GM21723 (cell line): ENCODE data around the gene PHACTR1.

ENCODE experiments used
- ATAC-seq: cut with Tn5 transposase; IDR thresholded peaks from one replicate; pipeline ENCODE4 v1.9.1; 2021; ENCODE audit warnings: mild to moderate bottlenecking, moderate library complexity; ENCODE audit not compliant: unreplicated experiment

Gene PHACTR1

DNA sequence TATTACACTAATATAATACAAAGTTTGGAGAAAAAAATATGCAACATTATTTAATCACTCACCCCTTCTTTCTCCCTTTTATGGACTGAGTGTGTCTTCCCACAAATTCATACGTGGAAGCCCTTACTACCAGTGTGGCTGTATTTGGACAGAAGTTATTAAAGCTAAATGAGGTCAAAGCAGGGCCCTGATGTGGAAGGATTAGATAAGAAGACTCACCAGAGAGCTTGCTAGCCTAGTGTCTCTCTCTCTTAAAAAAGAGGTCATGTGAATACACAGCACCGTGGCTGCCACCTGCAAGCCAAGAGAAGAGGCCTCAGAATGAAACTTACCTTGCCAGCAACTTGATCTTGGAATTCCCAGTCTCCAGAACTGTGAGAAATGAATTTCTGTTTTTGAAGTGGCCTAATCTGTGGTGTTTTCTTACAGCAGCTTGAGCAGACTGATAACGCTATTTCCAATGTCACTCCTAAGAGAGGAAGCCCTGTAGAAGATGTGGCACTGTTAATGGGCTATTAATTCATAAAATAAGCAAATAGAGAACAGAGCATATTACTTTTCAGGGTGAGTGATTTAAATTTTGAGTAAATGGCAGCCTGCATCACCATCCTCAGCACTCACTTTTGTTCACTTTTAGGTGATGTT lies 378.3 kb downstream of the PHACTR1 start:
- no peak for ATAC-seq

- no peak for ATAC-seq
These were observed 379.5 kb downstream of the PHACTR1 start for GRCh38 chr6:13096084-13096483.

DNA sequence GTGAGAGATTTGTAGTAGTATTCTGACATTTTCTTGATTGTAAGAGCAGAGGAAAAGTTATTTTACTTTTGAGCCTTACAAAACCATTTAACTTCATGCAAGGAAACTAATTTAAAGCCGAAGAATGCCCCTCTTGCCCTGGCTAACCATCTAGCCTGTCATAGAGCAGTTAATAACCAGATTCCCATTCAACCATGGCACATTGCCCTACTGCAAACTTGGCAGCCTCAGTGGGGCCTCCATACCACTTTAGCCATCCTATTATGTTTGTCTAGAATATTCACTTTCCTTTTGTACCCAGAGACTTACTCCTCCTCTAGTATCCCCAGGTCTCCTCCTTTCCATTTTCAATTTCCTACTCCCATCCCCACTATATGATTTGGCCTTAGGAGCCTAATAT lies 380.9 kb downstream of the PHACTR1 start:
- ATAC-seq = no peak

GRCh38 chr6:13098006-13098405 lies 381.4 kb downstream of the PHACTR1 start:
- ATAC-seq = no peak

DNA sequence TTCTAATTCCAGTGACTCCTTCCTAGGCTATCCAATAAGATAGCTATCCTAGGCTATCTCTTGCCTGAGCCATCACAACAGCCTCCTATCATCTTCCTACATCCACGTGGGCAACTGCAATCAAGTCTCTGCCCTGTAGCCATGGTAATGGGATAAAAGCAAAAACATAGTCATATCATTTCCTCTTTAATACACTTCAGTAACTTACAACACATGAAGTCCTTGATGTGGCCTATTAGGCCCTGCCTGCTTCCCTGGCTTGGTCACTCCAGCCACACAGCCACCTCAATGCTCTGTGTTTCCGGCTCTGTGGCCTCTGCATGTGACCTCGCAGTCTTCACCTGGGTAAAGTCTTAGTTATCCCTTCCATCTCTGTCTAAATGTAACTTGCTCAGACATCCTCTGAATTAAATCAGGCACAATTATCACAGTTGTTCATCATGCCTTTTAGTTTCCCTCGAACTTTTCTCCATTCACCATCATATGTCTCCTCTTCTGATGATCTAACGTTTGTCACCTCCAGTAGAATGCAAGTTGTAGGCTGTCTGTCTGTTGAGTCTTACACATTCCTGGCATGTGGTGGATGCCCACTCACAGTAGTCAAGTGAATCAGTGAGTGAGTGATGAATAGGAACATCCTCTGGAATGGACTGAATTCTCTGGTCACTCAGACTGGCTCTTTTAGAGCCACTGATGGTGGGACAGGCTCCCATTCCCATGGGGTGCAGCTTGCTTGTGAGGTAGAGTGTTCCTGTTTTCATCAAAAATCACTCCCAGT lies 382.4 kb downstream of the PHACTR1 start:
- ATAC-seq = no peak

- no peak for ATAC-seq
These were observed 383.2 kb downstream of the PHACTR1 start for GRCh38 chr6:13099771-13100170.

DNA sequence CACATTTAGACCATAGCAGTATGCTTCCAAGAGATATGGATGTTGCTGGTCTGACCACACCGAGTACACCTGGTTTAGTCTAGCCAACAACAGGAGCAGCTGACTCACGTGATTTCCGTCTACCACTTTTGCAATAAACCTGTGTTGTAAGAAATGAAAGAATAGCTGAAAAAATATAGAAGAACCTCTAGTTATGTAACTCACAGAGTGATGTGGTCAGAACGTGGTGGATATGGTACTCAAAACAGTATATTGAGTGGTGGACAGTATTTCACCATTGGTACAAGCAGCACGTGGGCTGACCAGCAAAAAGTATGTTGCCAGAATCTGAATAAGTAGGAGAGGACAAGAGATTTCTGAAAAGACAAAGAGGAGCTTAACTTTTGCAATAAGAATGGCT lies 384.8 kb downstream of the PHACTR1 start:
- no peak for ATAC-seq

DNA sequence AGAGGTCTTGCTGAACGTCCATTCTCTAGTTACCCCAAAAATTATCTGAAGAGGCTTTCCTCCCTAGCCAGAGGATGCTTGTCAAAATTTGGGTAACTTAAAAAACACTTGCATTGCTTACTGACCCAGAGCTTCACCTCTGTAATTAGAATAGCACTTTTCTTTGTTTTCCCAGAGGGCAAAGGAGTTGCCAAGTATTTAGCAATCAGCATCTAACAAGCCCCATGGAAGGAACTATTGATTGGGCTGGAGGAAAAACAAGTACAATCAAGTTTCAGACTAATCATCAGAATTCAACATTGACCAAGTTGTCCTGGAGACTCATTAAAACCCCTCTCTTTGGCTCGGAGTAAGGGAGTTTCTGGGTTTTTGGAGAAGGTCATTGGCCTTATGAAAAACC lies 385.4 kb downstream of the PHACTR1 start:
- no peak for ATAC-seq

- no peak for ATAC-seq
These were observed 386.6 kb downstream of the PHACTR1 start for GRCh38 chr6:13103169-13103568.

GRCh38 chr6:13105139-13105538 lies 388.6 kb downstream of the PHACTR1 start:
- ATAC-seq = no peak

DNA sequence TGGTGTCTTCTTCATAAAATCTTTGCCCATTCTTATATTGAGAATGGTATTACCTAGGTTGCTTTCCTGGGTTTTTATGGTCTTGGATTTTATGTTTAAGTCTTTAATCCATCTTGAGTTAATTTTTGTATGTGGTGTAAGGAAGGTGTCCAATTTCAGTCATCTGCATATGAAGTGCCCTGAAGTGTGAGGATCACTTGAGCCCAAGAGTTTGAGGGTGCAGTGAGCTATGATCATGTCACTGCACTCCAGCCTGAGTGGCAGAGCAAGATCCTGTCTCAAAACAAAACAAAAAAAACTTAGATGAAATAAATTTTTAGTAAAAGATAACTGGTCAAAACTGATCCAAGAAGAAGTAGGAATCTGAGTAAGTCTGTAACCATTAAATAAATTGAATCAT lies 396.4 kb downstream of the PHACTR1 start:
- ATAC-seq = no peak

DNA sequence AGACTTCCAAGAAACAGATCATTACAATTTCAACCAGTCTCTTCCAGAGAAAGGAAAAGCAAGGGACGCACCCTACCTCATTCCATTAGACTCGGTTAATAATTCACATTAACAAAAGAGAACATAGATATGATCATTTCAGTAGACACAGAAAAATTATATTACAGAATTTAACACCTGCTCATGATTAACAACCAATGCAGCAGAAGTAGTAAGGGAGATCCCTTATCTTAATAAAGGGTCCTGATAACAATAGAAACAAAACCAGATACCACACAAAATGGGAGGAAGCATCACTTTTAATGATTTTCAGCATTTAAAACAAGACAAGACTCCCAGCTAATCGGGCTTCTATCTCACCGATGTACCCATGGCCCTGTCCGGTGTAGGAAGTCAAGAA lies 396.8 kb downstream of the PHACTR1 start:
- no peak for ATAC-seq

- ATAC-seq = no peak
These were observed 397.5 kb downstream of the PHACTR1 start for GRCh38 chr6:13113981-13114593.

GRCh38 chr6:13116155-13116554 lies 399.6 kb downstream of the PHACTR1 start:
- ATAC-seq = no peak

DNA sequence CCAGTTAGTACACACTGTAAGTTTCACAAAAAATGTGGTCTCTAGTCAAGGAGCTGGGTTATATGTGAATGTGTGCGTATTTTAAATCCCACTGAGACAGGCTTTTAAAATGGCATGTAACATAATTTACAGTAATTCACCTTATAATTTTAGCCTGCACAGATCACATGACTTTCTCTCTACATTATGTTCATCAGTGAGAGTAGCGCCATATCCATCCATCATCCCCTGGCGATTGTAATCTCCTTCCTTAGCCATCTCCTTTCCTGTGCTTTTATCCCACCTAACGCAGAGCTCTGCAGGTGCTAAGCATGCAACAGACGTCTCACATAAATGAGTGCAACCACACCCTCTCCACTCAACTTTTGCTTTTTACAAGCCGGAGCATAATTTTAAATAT lies 401.0 kb downstream of the PHACTR1 start:
- ATAC-seq = no peak

- no peak for ATAC-seq
These were observed 403.0 kb downstream of the PHACTR1 start for GRCh38 chr6:13119549-13119948.

- no peak for ATAC-seq
These were observed 404.2 kb downstream of the PHACTR1 start for GRCh38 chr6:13120483-13121482.

DNA sequence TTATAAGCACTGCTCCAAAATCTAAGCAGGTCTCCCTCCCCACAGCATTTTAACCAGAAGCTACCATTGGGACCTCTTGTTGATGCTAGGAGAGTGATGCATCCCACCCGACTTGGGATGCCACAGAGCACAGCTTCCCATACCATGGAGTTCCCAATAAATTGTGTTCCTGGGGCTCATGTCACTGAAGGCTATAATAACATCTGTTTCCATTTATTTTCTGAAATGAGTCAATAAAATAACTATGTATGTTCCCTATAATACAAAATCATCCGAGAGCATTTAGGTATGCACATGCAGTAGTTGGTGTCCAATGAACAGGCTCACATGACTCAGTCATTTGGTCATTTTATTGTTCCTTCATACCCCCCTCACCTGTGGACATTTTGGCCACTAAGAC lies 407.6 kb downstream of the PHACTR1 start:
- ATAC-seq = no peak

DNA sequence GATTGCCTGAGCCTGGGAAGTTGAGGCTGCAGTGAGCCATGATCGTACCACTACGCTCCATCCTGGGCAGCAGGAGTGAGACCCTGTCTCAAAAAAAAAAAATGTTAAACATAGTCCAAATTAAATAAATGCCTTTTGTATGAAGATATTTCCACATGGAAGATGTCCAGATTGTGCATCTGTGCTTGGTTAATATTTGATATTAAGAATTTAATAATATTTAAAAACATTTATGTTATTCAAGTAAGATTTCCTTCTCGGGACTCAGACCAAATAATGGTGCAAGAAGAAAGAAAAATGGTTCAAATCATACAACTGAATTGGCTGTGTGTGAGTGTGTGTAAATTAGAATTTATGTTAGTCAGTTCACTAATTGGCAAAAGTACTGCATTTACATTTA lies 409.3 kb downstream of the PHACTR1 start:
- ATAC-seq = no peak

- ATAC-seq = no peak
These were observed 415.5 kb downstream of the PHACTR1 start for GRCh38 chr6:13131935-13132661.
